Cardiac fibroblast (primary cell): ENCODE data around the gene ERGIC2.
"Not testable (repeated sequence)": the region's sequence is repeated elsewhere in the genome, so short reads cannot be mapped to it uniquely, and the experiment has no call there.

ENCODE experiments used
- DNase-seq, 2 donors: peaks; one replicate each; pipeline versions ENCODE4 v3.0.0 to v3.0.0-alpha.2; 2010; ENCODE audit warnings: low read depth in 2 of 2
- H3K4me3 ChIP-seq, 2 donors: replicated peaks in 1 of 2; 1 replicate in 1 of 2; 2 replicates in 1 of 2; pipeline ENCODE4 v1.5.1; 2011; ENCODE audit warnings: low read depth in 2 of 2, low read length in 2 of 2, mild to moderate bottlenecking in 2 of 2, moderate library complexity in 1 of 2
- TF ChIP-seq, protein P1 (sequence below): IDR thresholded peaks from one replicate; pipeline ENCODE4 v1.5.1; 2011; ENCODE audit warnings: low read depth, mild to moderate bottlenecking, low read length, inconsistent platforms

The ERGIC2 gene

DNA sequence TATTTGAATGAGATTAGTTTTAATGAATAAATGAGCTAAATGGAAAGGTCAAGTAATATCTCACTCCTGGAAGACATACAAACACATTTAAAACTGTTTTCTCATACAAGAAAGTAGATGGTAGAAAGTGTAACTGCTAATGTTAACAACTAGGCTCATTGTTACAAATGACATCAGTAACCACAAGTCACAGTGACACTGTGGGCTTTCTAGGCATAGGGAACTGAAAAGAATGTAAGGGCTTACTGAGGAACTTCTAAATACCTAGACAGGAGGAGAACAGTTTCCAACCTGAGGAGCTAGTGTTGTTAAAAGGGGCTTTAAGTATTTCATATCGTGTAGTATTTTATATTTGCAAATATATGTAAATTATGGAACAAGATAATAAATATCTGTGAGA is 17.5 kb upstream of the ERGIC2 start:
- DNase-seq, result no peak
- H3K4me3 ChIP-seq, result no peak overlapping the region
- TF ChIP-seq, protein P1, sequence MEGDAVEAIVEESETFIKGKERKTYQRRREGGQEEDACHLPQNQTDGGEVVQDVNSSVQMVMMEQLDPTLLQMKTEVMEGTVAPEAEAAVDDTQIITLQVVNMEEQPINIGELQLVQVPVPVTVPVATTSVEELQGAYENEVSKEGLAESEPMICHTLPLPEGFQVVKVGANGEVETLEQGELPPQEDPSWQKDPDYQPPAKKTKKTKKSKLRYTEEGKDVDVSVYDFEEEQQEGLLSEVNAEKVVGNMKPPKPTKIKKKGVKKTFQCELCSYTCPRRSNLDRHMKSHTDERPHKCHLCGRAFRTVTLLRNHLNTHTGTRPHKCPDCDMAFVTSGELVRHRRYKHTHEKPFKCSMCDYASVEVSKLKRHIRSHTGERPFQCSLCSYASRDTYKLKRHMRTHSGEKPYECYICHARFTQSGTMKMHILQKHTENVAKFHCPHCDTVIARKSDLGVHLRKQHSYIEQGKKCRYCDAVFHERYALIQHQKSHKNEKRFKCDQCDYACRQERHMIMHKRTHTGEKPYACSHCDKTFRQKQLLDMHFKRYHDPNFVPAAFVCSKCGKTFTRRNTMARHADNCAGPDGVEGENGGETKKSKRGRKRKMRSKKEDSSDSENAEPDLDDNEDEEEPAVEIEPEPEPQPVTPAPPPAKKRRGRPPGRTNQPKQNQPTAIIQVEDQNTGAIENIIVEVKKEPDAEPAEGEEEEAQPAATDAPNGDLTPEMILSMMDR, result no peak

- TF ChIP-seq, protein P1, result no peak
- DNase-seq, result peak; percentile 37 to 74
- H3K4me3 ChIP-seq, result no peak overlapping the region
Observed at GRCh38 chr12:29396774-29397173, 15.8 kb upstream of the ERGIC2 start.

DNA sequence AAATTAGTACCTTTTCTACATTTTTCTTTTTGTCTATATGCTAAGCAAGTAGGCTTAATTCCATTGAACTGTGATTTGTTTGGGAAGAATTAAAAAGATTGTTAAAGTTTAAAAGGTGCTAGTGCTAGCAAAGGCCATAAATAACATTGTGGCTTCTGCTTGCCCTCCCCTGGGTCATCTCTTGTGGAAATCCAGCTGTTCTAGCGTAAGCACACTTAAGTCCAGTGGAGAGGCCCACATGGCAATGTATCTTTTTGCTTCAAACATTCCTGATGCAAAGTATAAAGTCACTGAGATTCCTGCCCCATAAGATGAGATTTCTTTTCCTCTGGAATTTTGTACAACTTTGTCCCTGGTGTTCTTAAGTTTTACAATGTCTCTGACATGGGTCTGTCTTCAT is 14.4 kb upstream of the ERGIC2 start:
- TF ChIP-seq, protein P1, result no peak

DNA sequence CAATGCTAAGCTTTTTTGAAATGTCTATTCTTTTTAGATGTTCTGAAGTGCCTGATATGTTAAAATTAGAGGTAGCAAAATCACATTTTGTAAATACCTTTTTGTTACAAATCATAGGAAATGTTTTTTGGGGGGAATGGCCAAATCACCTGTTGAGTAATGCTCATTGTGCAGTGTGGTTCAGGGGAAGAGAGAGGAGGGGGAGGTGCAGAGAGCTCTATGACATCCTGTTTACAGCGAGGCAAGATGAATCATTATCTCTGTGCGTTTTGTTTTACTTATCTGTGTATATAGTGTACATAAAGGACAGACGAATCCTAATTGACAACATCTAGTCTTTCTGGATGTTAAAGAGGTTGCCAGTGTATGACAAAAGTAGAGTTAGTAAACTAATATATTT is 9.4 kb upstream of the ERGIC2 start:
- DNase-seq, result peak; percentile 17 to 62
- not testable (repeated sequence) for H3K4me3 ChIP-seq

More for the DNA sequence above, 14.4 kb upstream of the ERGIC2 start:
- no peak for DNase-seq
- no peak overlapping the region for H3K4me3 ChIP-seq

DNA sequence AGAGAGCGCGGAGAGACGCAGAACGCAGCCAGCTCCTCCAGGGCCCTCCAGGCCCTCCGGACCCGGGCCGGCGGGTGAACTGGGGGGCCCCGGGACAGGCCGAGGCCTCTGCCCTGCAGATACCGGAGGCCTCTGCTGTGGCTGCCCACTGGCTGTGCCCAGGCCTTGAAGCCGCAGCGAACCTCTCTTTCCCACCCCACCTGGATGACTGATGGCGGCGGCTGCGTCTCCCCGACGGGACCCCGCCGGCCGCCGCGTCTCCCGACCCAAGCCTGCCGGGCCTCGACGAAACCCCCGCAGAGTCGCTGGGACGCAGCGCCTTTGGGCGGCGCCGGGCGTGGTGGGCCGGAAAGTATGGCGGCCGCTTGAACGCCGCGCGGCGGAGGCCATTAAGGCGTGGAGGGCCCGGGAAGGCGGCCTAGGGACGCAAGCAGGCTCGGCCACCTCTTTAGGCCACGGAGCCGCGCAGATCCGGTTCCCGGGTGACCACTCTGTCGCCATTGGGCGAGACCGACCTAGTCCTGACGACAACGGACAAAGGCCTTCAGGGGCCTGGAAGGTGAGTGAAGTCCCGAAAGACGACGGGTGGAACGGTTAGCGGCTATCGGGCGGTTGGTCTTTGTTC is 8.4 kb upstream of the ERGIC2 start:
- TF ChIP-seq, protein P1, result no peak
- DNase-seq, result no peak
- peak overlapping the region in 1 of 2 donors; percentile 30 for H3K4me3 ChIP-seq

DNA sequence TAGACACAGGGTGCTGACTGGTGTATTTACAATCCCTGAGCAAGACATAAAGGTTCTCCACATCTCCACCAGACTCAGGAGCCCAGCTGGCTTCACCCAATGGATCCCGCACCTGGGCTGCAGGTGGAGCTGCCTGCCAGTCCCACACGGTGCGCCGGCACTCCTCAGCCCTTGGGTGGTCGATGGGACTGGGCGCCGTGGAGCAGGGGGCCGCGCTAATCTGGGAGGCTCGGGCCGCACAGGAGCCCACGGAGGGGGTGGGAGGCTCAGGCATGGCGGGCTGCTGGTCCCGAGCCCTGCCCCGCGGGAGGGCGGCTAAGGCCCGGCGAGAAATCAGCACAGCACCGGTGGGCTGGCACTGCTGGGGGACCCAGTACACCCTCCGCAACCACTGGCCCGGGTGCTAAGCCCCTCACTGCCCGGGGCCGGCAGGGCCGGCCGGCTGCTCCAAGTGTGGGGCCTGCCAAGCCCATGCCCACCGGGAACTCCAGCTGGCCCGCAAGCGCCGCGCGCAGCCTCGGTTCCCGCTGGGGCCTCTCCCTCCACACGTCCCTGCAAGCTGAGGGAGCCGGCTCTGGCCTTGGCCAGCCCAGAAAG is 5.2 kb upstream of the ERGIC2 start:
- not testable (repeated sequence) for H3K4me3 ChIP-seq, DNase-seq

DNA sequence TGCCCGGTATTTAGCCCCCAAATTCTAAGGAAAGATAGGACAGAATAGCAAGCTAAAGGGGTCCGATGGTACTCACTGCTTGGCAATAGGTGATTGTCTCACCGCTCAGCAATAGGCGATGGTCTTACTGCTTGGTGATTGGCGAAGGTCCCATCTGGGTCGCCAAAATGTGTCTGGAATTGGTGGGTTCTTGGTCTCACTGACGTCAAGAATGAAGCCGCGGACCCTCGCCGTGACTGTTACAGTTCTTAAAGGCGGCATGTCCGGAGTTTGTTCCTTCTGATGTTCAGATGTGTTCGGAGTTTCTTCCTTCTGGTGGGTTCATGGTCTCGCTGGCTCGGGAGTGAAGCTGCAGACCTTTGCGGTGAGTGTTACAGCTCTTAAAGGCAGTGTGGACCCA is 4.2 kb upstream of the ERGIC2 start:
- DNase-seq, H3K4me3 ChIP-seq: not testable (repeated sequence)

GRCh38 chr12:29382251-29382650 is 1.3 kb upstream of the ERGIC2 start:
- H3K4me3 ChIP-seq, result no peak overlapping the region
- TF ChIP-seq, protein P1, result no peak
- DNase-seq, result no peak
